ENCODE results near the gene MMAB. TPM values are rescaled to one million over a fixed set of nuclear protein-coding genes. Genes with fewer than 3 reads are reported as not detected.

MMAB gene
- total RNA-seq, 1 experiment from 2014 or later = 24.3 TPM

DNA sequence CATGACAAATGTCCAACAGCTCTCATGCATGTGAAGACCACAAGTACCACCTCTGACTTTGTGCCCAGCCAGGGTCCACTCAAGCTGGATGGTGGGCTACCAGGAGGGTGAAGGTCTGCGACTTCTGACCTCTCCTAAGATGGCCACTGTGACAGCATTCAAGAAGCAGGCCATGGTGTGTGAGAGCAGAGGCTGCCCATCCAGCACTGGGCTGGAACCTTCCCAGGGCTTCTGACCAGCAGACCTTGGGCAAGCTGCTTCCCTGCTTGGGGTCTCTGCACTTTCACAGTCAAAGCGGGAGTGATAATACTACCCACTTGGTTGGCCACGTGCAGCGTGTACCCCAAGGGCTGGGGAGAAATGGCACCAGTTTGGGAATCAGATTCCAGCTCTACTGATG lies 10.4 kb downstream of the MMAB start:
- no peak overlapping the region for H2BK5ac ChIP-seq (ENCODE audit: insufficient read length, low read length)
- no peak overlapping the region for H4K91ac ChIP-seq (ENCODE audit: insufficient read length, low read depth, low read length)
- no peak overlapping the region for H4K5ac ChIP-seq (ENCODE audit: insufficient read length, low read depth, low read length)
- no peak overlapping the region for H4K8ac ChIP-seq (replicated peaks; ENCODE audit: insufficient read length, low read depth, low read length)
- H3K23ac ChIP-seq (ENCODE audit: insufficient read length, low read depth, low read length) = no peak overlapping the region
- H3K14ac ChIP-seq (ENCODE audit: insufficient read depth, low read length) = no peak overlapping the region
- TF ChIP-seq, protein P1, sequence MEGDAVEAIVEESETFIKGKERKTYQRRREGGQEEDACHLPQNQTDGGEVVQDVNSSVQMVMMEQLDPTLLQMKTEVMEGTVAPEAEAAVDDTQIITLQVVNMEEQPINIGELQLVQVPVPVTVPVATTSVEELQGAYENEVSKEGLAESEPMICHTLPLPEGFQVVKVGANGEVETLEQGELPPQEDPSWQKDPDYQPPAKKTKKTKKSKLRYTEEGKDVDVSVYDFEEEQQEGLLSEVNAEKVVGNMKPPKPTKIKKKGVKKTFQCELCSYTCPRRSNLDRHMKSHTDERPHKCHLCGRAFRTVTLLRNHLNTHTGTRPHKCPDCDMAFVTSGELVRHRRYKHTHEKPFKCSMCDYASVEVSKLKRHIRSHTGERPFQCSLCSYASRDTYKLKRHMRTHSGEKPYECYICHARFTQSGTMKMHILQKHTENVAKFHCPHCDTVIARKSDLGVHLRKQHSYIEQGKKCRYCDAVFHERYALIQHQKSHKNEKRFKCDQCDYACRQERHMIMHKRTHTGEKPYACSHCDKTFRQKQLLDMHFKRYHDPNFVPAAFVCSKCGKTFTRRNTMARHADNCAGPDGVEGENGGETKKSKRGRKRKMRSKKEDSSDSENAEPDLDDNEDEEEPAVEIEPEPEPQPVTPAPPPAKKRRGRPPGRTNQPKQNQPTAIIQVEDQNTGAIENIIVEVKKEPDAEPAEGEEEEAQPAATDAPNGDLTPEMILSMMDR (conservative IDR thresholded peaks at IDR 0.05) = no peak
- no peaks in the 10 kb centered on the region; a peak in 2 of 5 replicates for H3K9me3 Mint-ChIP-seq
- H4K20me1 ChIP-seq (ENCODE audit: control insufficient read depth, insufficient read depth, insufficient read length) = no peaks in the 10 kb centered on the region
- H3K4me3 Mint-ChIP-seq = no peak overlapping the region
- no peak overlapping the region for H2BK20ac ChIP-seq (ENCODE audit: low read depth, low read length, poor library complexity, severe bottlenecking)
- no peaks in the 10 kb centered on the region for H3K27me3 ChIP-seq (ENCODE audit: insufficient read depth, low read length)
- WGBS (ENCODE audit: extremely low coverage, insufficient read length, low lambda C conversion rate) = no CpG with 5 or more reads among the region's 4 CpGs
- no peaks in the 10 kb centered on the region for H3K27me3 Mint-ChIP-seq (ENCODE audit: low read depth)
- no peak overlapping the region for H2BK120ac ChIP-seq (ENCODE audit: low read depth, low read length, poor library complexity, severe bottlenecking)
- H3K9me3 ChIP-seq (ENCODE audit: control insufficient read depth, low read depth, low read length) = no peaks in the 10 kb centered on the region
- H3K4me1 Mint-ChIP-seq = peaks cover 0 to 3% of the 10 kb centered on the region in 2 experiments; a peak in 1 of 4 replicates
- H3K56ac ChIP-seq (ENCODE audit: insufficient read length, low read depth, low read length) = no peak overlapping the region
- H3K9ac ChIP-seq (ENCODE audit: extremely low read depth, insufficient read length, low read length) = no peak overlapping the region
- no peak overlapping the region for H3K4me2 ChIP-seq (ENCODE audit: insufficient read depth, insufficient read length, low read length)
- H3K79me2 ChIP-seq (ENCODE audit: insufficient read depth, low read length) = no peaks in the 10 kb centered on the region
- H3K79me1 ChIP-seq (ENCODE audit: insufficient read depth, low read depth, low read length, poor library complexity, severe bottlenecking) = no peaks in the 10 kb centered on the region
- H3K18ac ChIP-seq (ENCODE audit: insufficient read length, low read depth, low read length) = no peak overlapping the region
- no peak for DNase-seq
- H3K4me1 ChIP-seq (ENCODE audit: insufficient read depth, low read length) = no peaks in the 10 kb centered on the region
- no peak overlapping the region for H3K27ac ChIP-seq (ENCODE audit: insufficient read length, low read depth, low read length)
- H2BK15ac ChIP-seq (ENCODE audit: low read depth, low read length) = no peak overlapping the region
- no peak overlapping the region for H3K4ac ChIP-seq (ENCODE audit: low read depth, low read length)
- no peaks in the 10 kb centered on the region for H3K23me2 ChIP-seq (ENCODE audit: insufficient read length, low read depth, low read length, poor library complexity, severe bottlenecking)
- H2AFZ ChIP-seq (ENCODE audit: low read length) = no peak overlapping the region
- no peak overlapping the region for H2AK5ac ChIP-seq (ENCODE audit: insufficient read length, low read length)
- H3T11ph ChIP-seq (ENCODE audit: low read length) = no peak overlapping the region
- H2BK12ac ChIP-seq (ENCODE audit: insufficient read length, low read depth, low read length) = no peak overlapping the region
- no peak overlapping the region for H3K27ac Mint-ChIP-seq
- H3K36me3 Mint-ChIP-seq (ENCODE audit: insufficient read depth in 1 of 3, low read depth in 3 of 3) = peaks cover 19 to 39% (median 21%) of the 10 kb centered on the region in 3 experiments
